Muscle layer of colon (tissue), 2 donors: ENCODE data around the gene NOL7.

Experiments
- H3K27ac ChIP-seq: one replicate; pipeline ENCODE4 v1.7.0; 2013; ENCODE audit warnings: low read depth, mild to moderate bottlenecking, low read length, moderate library complexity
- H3K27me3 ChIP-seq, 2 donors: one replicate each; pipeline ENCODE4 v1.7.0; 2013; ENCODE audit warnings: low read length in 2 of 2, mild to moderate bottlenecking in 2 of 2; ENCODE audit not compliant: insufficient read depth in 2 of 2, control insufficient read depth in 1 of 2
- H3K36me3 ChIP-seq: one replicate; pipeline ENCODE4 v1.7.0; 2013; ENCODE audit warnings: mild to moderate bottlenecking, low read length; ENCODE audit not compliant: insufficient read depth
- H3K4me1 ChIP-seq: one replicate; pipeline ENCODE4 v1.7.0; 2013; ENCODE audit warnings: mild to moderate bottlenecking, low read length; ENCODE audit not compliant: insufficient read depth
- H3K4me3 ChIP-seq, 2 donors: one replicate each; pipeline ENCODE4 v1.7.0; 2013; ENCODE audit warnings: low read length in 2 of 2, low read depth in 1 of 2, mild to moderate bottlenecking in 1 of 2, moderate library complexity in 1 of 2
- H3K9ac ChIP-seq: one replicate; pipeline ENCODE4 v1.7.0; 2013; ENCODE audit warnings: low read length
- H3K9me3 ChIP-seq: one replicate; pipeline ENCODE4 v1.7.0; 2013; ENCODE audit warnings: mild to moderate bottlenecking, low read length
- donor health status: abdominal sarcoma.
- donor health status: Adenocarcinoma of cecum.

The NOL7 gene

GRCh38 chr6:13633343-13633742, 18.2 kb downstream of the NOL7 start:
- no peaks in the 10 kb centered on the region for H3K9me3 ChIP-seq
- no peak overlapping the region for H3K27ac ChIP-seq
- no peak overlapping the region for H3K4me3 ChIP-seq
- H3K36me3 ChIP-seq: peaks cover 35% of the 10 kb centered on the region
- no peaks in the 10 kb centered on the region for H3K27me3 ChIP-seq
- no peaks in the 10 kb centered on the region for H3K4me1 ChIP-seq
- no peak overlapping the region for H3K9ac ChIP-seq

GRCh38 chr6:13635948-13636658, 21.0 kb downstream of the NOL7 start:
- peaks cover 36% of the 10 kb centered on the region for H3K36me3 ChIP-seq
- H3K9ac ChIP-seq: no peak overlapping the region
- H3K27me3 ChIP-seq: no peaks in the 10 kb centered on the region
- no peak overlapping the region for H3K4me3 ChIP-seq
- H3K4me1 ChIP-seq: no peaks in the 10 kb centered on the region
- no peaks in the 10 kb centered on the region for H3K9me3 ChIP-seq
- H3K27ac ChIP-seq: no peak overlapping the region

GRCh38 chr6:13638014-13638413, 22.9 kb downstream of the NOL7 start:
- Histone ChIP-seq H3K4me1 (no peaks in the 10 kb centered on the region), H3K9ac (no peak overlapping the region), H3K9me3 (no peaks in the 10 kb centered on the region), H3K27me3 (no peaks in the 10 kb centered on the region), H3K36me3 (peaks cover 24% of the 10 kb centered on the region), H3K27ac (no peak overlapping the region), H3K4me3 (no peak overlapping the region)

- no peaks in the 10 kb centered on the region for H3K4me1 ChIP-seq
- H3K9ac ChIP-seq: no peak overlapping the region
- no peaks in the 10 kb centered on the region for H3K27me3 ChIP-seq
- H3K4me3 ChIP-seq: no peak overlapping the region
- H3K36me3 ChIP-seq: peaks cover 27% of the 10 kb centered on the region
- H3K27ac ChIP-seq: no peak overlapping the region
- H3K9me3 ChIP-seq: no peaks in the 10 kb centered on the region
Measured at GRCh38 chr6:13638626-13639025, 23.5 kb downstream of the NOL7 start.

GRCh38 chr6:13641315-13641714, 26.2 kb downstream of the NOL7 start:
- Histone ChIP-seq H3K36me3 (peaks cover 30% of the 10 kb centered on the region), H3K9me3 (no peaks in the 10 kb centered on the region), H3K4me3 (no peak overlapping the region), H3K9ac (no peak overlapping the region), H3K4me1 (no peaks in the 10 kb centered on the region), H3K27me3 (no peaks in the 10 kb centered on the region), H3K27ac (no peak overlapping the region)

GRCh38 chr6:13643125-13643524, 28.0 kb downstream of the NOL7 start:
- Histone ChIP-seq H3K9ac (no peak overlapping the region), H3K27me3 (no peaks in the 10 kb centered on the region), H3K4me1 (no peaks in the 10 kb centered on the region), H3K4me3 (no peak overlapping the region), H3K36me3 (peaks cover 17% of the 10 kb centered on the region), H3K9me3 (no peaks in the 10 kb centered on the region), H3K27ac (no peak overlapping the region)

- Histone ChIP-seq H3K27me3 (no peaks in the 10 kb centered on the region), H3K4me3 (no peak overlapping the region), H3K4me1 (no peaks in the 10 kb centered on the region), H3K9ac (no peak overlapping the region), H3K27ac (no peak overlapping the region), H3K9me3 (no peaks in the 10 kb centered on the region), H3K36me3 (peaks cover 3% of the 10 kb centered on the region)
Measured at GRCh38 chr6:13648850-13649249, 33.7 kb downstream of the NOL7 start.

- no peak overlapping the region for H3K9ac ChIP-seq
- no peak overlapping the region for H3K4me3 ChIP-seq
- H3K9me3 ChIP-seq: no peaks in the 10 kb centered on the region
- H3K4me1 ChIP-seq: peaks cover under 1% of the 10 kb centered on the region
- no peaks in the 10 kb centered on the region for H3K27me3 ChIP-seq
- H3K36me3 ChIP-seq: peaks cover 3% of the 10 kb centered on the region
- no peak overlapping the region for H3K27ac ChIP-seq
Measured at GRCh38 chr6:13649393-13649792, 34.3 kb downstream of the NOL7 start.

GRCh38 chr6:13653296-13653695, 38.2 kb downstream of the NOL7 start:
- Histone ChIP-seq H3K36me3 (peaks cover 3% of the 10 kb centered on the region), H3K9ac (no peak overlapping the region), H3K27me3 (no peaks in the 10 kb centered on the region), H3K4me3 (no peak overlapping the region), H3K9me3 (no peaks in the 10 kb centered on the region), H3K4me1 (peaks cover 5% of the 10 kb centered on the region), H3K27ac (no peak overlapping the region)

- H3K9ac ChIP-seq: no peak overlapping the region
- H3K4me1 ChIP-seq: peaks cover 5% of the 10 kb centered on the region
- H3K4me3 ChIP-seq: no peak overlapping the region
- no peak overlapping the region for H3K27ac ChIP-seq
- no peaks in the 10 kb centered on the region for H3K27me3 ChIP-seq
- H3K36me3 ChIP-seq: peaks cover 3% of the 10 kb centered on the region
- no peaks in the 10 kb centered on the region for H3K9me3 ChIP-seq
Measured at GRCh38 chr6:13654496-13654895, 39.4 kb downstream of the NOL7 start.

DNA sequence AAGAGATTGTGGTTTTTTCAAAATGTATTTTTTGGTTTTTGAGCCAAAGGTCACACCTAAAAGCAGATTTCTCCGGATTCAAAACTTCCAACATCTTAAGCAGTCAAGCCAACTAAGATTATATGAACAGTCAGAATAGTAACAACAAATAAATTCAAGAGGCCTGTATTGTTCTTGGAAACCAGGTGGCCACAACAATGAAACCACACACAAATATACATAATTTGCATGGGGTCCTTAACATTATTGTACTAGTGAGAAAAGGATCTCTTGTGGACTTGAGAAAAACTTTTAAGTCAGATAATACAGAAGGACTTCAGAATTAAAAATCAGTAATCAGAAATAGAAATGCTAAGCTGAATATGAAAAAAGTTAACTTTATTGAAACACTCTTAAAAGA, 40.6 kb downstream of the NOL7 start:
- H3K36me3 ChIP-seq: peaks cover 3% of the 10 kb centered on the region
- H3K27me3 ChIP-seq: no peaks in the 10 kb centered on the region
- no peak overlapping the region for H3K27ac ChIP-seq
- H3K4me3 ChIP-seq: no peak overlapping the region
- H3K9ac ChIP-seq: no peak overlapping the region
- no peaks in the 10 kb centered on the region for H3K9me3 ChIP-seq
- H3K4me1 ChIP-seq: peaks cover 6% of the 10 kb centered on the region

DNA sequence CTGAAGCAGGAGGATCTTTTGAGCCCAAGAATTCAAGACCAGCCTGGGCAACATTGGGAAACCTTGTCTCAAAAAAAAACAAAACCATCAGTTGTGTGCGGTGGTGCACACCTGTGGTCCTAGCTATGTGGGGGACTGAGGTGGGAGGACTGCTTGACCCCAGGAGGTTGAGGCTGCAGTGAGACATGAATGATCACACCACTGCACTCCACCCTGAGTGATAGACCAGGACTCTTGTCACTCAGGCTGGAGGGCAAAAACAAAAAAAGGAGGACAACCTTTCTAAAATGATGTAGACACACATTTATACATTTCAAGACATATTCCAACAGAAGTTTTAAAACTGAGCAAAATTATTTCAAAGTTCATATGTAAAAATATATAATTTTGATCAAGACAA, 45.1 kb downstream of the NOL7 start:
- Histone ChIP-seq H3K4me3 (no peak overlapping the region), H3K36me3 (no peaks in the 10 kb centered on the region), H3K4me1 (peaks cover 15% of the 10 kb centered on the region), H3K27me3 (no peaks in the 10 kb centered on the region), H3K9me3 (no peaks in the 10 kb centered on the region), H3K27ac (no peak overlapping the region), H3K9ac (no peak overlapping the region)
